22Rv1 (cell line): ENCODE data around the gene TSPYL1.

Source experiments
- ZFX ChIP-seq: fragments of 450-650 bp; IDR thresholded peaks from 2 replicates; pipeline ENCODE4 v1.6.1; 2017; ENCODE audit warnings: antibody characterized with exemption, borderline replicate concordance
- TF ChIP-seq, protein P1 (sequence below): fragments of 450-650 bp; IDR thresholded peaks from 2 replicates; pipeline ENCODE4 v1.5.1; 2017; ENCODE audit warnings: mild to moderate bottlenecking

GRCh38 chr6:116239856-116240255, 39.9 kb downstream of the TSPYL1 start:
- TF ChIP-seq, protein P1, sequence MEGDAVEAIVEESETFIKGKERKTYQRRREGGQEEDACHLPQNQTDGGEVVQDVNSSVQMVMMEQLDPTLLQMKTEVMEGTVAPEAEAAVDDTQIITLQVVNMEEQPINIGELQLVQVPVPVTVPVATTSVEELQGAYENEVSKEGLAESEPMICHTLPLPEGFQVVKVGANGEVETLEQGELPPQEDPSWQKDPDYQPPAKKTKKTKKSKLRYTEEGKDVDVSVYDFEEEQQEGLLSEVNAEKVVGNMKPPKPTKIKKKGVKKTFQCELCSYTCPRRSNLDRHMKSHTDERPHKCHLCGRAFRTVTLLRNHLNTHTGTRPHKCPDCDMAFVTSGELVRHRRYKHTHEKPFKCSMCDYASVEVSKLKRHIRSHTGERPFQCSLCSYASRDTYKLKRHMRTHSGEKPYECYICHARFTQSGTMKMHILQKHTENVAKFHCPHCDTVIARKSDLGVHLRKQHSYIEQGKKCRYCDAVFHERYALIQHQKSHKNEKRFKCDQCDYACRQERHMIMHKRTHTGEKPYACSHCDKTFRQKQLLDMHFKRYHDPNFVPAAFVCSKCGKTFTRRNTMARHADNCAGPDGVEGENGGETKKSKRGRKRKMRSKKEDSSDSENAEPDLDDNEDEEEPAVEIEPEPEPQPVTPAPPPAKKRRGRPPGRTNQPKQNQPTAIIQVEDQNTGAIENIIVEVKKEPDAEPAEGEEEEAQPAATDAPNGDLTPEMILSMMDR = no peak
- no peak for TF ChIP-seq ZFX
